HG03460 (cell line): ENCODE measurements around the gene MOG.
"Not testable (repeated sequence)": the region's sequence is repeated elsewhere in the genome, so short reads cannot be mapped to it uniquely, and the experiment has no call there.

Experiments used
- ATAC-seq: cut with Tn5 transposase; IDR thresholded peaks from one replicate; pipeline ENCODE4 v1.9.1; 2021; ENCODE audit not compliant: unreplicated experiment

Gene MOG

DNA sequence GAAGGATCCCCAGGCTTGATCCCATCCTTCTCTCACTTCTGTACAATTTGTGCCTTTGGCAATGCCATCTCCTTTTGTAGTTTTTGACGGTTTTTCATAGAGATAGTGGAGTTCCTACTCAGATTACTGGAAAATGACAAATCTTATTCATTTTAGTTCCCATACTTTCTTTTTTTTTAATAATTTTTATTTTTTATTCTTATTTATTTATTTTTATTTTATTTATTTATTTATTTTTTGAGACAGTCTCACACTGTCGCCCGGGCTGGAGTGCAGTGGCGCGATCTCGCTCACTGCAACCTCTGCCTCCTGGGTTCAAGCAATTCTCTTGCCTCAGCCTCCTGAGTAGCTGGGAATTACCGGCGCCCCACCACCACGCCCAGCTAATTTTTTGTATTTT lies 19.6 kb upstream of the MOG start:
- ATAC-seq, result no peak

DNA sequence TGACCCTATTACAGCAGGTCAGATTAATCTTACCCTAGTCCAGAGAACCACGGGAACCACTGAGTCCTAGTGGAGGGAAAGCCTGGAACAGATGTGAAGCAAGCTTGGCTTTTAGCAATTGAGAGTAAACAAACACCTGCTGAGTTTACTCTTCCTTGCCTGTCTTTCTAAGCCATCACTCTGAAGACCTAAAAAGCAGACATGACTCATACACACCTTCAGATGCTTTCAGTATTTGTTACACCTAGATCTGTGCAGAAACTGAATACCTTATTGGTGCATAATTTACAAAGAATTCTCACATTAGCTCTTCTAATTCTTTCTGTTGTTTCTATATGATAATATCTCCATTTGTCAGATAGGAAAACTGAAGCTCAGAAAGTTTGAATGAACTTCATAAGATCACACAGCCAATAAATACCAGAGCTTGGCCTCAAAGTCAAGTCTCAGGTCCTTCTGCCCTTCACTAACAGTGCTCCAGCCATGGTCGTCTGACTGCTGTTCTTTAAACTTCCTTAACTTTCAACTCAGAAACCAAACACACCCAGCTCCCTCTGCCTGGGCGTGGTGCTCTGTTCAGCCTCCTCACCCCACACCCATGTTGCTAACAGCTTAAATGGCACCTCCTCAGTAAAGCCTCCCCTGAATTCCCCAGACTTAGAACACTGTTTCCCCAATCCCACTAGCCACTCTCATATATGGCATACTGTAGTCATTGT lies 15.3 kb upstream of the MOG start:
- ATAC-seq, result no peak

- ATAC-seq, result no peak
Observed at GRCh38 chr6:29647927-29648642, 8.8 kb upstream of the MOG start.

- ATAC-seq, result peak; percentile 98
Observed at GRCh38 chr6:29649701-29650673, 6.9 kb upstream of the MOG start.

GRCh38 chr6:29651413-29652197 lies 5.3 kb upstream of the MOG start:
- ATAC-seq, result no peak

- ATAC-seq, result no peak
Observed at GRCh38 chr6:29652198-29652584, 4.7 kb upstream of the MOG start.

DNA sequence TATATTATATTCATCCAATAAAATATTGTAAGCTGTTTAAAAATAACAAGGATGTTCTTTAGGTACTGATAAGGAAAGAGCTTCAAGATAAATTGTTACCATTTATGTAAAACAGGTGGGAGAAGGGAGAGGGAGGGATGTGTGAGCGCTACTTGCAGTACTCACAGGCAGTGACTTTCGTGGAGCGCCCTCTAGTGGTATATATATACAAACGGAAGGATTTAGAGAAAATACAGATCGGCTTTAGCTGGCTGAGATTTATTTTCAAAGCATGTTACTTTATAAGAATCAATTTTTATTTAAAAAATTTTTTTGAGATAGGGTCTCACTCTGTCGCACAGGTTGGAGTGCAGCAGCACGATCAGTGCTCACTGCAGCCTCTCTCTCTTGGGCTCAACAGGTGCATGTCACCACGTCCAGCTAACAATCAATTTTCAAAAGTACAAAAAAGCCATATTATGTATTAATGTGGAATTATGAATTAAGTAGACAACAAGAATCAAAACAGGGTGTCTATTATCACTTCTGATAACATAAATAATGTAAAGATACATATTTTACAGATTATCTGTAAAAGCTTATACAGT lies 3.3 kb upstream of the MOG start:
- ATAC-seq, result no peak

GRCh38 chr6:29655658-29656057 lies 1.2 kb upstream of the MOG start:
- no peak for ATAC-seq

- no peak for ATAC-seq
Observed at GRCh38 chr6:29656157-29656556, 735 bp upstream of the MOG start.

- ATAC-seq, result no peak
Observed at GRCh38 chr6:29661071-29661470, 4.2 kb downstream of the MOG start.

DNA sequence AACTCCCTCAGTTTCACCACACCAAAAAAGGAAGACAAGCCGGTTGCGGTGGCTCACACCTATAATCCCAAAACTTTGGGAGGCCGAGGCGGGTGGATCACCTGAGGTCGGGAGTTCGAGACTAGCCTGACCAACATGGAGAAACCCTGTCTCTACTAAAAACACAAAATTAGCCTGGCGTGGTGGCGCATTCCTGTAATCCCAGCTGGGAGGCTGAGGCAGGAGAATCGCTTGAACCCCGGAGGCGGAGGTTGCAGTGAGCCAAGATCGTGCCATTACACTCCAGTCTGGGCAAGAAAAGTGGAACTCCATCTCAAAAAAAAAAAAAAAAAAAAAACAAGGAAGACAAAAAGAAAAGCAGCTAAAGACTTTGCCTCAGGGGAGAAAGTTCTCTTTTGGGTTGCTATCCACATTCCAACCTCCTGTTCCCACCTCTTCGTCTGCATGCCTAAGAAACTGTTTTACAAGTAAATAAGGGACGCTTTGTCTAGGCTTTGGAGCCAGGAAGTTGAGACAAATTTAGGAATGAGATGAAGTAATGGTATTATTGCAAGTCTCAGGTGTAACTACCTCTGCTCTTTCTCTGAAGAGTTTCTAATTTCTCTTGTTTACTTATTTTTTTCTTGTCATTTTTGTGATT lies 4.7 kb downstream of the MOG start:
- not testable (repeated sequence) for ATAC-seq

DNA sequence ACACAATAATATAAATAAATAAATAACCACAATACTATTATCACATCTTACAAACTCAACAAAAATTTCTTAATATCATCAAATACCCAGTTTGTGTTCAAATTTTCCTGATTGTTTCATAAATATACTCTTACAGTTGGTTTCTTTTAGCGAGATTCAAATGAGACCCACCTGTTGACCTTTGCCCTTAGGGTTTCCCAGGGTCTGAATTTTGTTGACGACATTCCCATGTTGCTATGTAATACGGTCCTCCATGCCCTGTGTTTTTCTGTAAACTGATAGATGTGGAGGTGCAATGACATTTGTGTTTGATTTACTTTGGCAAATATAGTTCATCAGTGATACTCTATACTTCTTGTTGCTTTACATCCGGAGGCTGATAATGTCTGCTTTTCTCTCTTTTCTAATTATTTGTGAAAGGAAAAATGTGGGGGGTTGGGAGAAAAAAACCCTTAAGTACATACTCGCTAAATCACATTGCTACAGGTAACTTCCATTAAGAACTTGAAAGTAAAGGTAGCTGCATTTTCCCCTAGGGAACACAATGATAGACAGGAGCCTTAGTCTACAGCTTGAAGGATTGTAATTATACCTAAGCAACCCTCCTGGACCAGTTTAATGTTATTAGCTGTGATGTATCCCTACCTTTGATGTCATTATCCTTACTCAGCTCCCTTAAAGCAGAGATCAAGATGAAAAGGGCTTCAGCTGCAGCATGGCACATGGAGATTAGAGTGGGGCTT lies 6.6 kb downstream of the MOG start:
- ATAC-seq, result no peak

DNA sequence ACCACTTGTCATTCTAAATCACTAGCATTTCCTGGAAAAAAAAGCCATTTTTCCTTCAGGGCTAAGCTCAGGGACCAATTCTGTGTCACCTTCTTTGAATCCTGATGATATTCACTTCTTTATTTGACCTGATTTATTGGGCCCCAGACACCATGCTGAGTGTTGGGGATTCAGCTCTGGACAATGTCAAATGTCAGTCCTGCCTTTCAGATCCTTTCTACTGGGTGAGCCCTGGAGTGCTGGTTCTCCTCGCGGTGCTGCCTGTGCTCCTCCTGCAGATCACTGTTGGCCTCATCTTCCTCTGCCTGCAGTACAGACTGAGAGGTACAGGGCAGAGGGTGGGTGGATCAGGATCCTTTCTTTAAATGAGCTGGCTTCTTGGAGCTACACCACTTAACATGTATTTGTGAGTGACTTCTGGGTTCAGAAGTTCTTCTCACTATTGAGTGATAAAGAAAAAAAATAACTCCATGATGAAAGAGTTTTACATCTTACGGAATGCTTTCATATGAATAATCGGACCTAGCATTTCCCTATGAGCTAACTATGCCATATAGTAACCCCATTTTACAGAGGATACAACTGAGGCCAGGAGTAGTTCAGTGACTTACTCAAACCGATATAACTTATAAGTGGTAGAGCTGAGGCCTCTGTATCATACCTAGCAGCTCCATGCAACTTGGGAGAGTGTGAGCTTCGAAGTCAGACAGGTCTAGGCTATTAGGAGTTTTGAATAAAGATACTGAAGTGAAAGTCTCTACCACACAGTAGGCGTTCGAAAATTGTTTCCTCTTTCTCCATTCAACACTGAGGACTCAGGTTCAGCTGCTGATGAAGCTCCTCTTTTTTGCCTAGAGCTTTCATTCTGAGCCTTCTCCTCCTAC lies 9.3 kb downstream of the MOG start:
- no peak for ATAC-seq

DNA sequence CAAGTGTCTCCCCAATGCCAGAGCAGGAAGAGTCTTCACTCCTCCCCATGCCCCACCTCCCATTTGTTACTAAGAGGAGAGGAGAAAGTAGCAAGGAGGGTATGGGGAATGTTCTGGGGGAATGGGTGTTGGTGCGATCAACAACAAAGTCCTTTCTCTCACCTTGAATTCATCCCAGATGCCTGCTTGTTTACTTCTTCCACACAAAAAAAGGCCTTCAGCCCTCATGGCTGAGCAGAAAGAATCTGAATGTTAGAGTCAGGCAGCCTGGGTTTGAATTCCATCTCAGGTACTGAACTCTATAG lies 9.9 kb downstream of the MOG start:
- ATAC-seq, result no peak

DNA sequence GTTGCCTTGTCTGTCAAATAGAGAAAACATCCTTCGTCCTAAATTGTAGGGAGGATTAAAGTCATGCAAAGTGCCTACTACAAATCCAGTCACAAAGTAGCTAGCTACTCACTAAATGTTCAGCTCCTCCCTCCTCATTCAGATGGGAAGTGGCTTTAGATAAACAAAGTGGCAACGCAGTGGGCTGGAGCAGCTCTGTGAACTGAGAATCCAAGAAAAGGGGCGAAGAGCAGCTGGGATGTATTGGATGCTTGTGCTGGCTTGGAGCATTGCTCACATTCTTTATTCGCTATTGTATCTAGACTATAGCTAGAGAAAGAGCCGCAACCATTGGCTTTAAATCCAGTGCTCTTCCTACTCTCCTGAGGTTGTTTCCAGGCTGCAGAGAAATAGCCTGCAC lies 10.3 kb downstream of the MOG start:
- no peak for ATAC-seq

DNA sequence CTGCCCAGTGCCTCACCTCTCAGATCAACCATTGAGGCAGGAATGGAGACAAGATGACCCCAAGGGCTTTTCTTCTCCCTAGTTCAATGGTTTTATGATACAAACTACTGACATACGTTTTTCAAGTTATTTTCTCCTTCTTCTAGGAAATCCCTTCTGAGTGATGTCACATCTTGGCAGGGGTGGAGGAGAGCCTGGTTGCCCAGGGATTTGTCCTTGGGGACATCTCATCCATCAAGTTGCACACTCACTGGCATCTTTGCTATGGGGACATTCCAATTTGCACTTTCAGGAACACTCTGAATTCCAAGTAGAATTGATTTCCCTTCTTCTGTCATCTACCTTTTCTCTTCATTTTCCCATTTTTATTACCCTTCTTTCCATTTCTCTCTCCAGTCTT lies 14.1 kb downstream of the MOG start:
- no peak for ATAC-seq

GRCh38 chr6:29672116-29672515 lies 15.2 kb downstream of the MOG start:
- not testable (repeated sequence) for ATAC-seq

DNA sequence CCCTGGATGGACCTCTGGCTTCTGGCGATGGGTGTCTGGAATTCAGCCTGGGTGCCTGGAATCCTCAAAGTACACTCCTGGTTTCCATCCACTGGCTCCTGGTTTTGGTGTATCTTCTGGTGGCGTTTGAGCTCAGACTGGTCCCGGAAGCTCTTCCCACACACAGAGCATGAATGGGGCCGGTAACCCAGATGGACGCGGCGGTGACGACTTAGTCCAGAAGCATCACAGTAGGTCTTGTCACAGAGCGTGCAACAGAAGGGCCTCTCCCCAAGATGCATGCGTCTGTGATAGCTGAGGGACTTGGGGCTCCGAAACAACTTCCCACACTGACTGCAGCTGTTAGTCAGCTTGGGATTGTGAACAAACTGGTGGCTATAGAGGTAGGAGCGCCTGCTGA lies 16.3 kb downstream of the MOG start:
- ATAC-seq, result no peak
